Keratinocyte (primary cell): ENCODE results near the gene AIDA.
"Not testable (repeated sequence)": the region's sequence is repeated elsewhere in the genome, so short reads cannot be mapped to it uniquely, and the experiment has no call there.

Experiments used
- CTCF ChIP-seq, 3 experiments: IDR thresholded peaks in 1 of 3; conservative IDR thresholded peaks in 1 of 3; optimal IDR thresholded peaks in 1 of 3; 2 replicates in 2 of 3; 3 replicates in 1 of 3; pipeline versions ENCODE3 to v1.5.1; 2011; ENCODE audit warnings: low read length in 3 of 3, mild to moderate bottlenecking in 3 of 3, moderate library complexity in 2 of 3, control low read depth in 1 of 3, inconsistent platforms in 1 of 3; ENCODE audit not compliant: insufficient read depth in 2 of 3; ENCODE audit errors: extremely low read depth in 1 of 3
- EZH2 ChIP-seq: IDR thresholded peaks from one replicate; pipeline ENCODE4 v1.6.1; 2012; ENCODE audit warnings: inconsistent platforms, mild to moderate bottlenecking, low read length, moderate library complexity

- TF ChIP-seq CTCF (optimal IDR thresholded peaks at IDR 0.05 in 1 of 3, IDR thresholded peaks at IDR 0.05 in 1 of 3, conservative IDR thresholded peaks at IDR 0.05 in 1 of 3; ENCODE audit: extremely low read depth in 1 of 3, insufficient read depth in 2 of 3, low read length in 3 of 3); EZH2: not testable (repeated sequence)
Observed at GRCh38 chr1:222668184-222668583, 44.1 kb downstream of the AIDA start.
